IMR-90 (cell line): ENCODE results near the gene ZNF783. TPM values are rescaled to one million over a fixed set of nuclear protein-coding genes. Genes with fewer than 3 reads are reported as not detected.
A peak's percentile ranks its signal among the peaks of the same experiment; 100 is the strongest.
"Not testable (repeated sequence)": the region's sequence is repeated elsewhere in the genome, so short reads cannot be mapped to it uniquely, and the experiment has no call there.

ENCODE experiments used
- ATAC-seq: fragments of 200-7000 bp; cut with Tn5 transposase; 2 replicates; pipeline ENCODE4 v1.9.1; 2020; ENCODE audit warnings: low read depth, mild to moderate bottlenecking, moderate library complexity
- BruUV-seq: library from RNA; stranded (reverse); fragments of 400-500 nt; replicated peaks from 2 replicates; lab custom pipeline; 2021; lab: Mats Ljungman, UMichigan
- CTCF ChIA-PET: fragments of 300-600 bp; formaldehyde crosslinking; extraction: SDS; loops from one replicate; lab custom pipeline; 2021; ENCODE audit warnings: antibody characterized with exemption; lab: Yijun Ruan, JAX
- POLR2A ChIA-PET: fragments of 300-600 bp; sonication (Branson Sonifier 250); formaldehyde crosslinking; loops from one replicate; lab custom pipeline; 2022; ENCODE audit warnings: antibody characterized with exemption; ENCODE audit not compliant: unreplicated experiment; lab: Charles Lee
- DNase-seq: peaks from one replicate; pipeline ENCODE4 v3.0.0; 2013
- H2AFZ ChIP-seq: replicated peaks from 2 replicates; pipeline ENCODE3; 2013; ENCODE audit warnings: low read length, mild to moderate bottlenecking; ENCODE audit not compliant: poor library complexity
- H2AK5ac ChIP-seq: 2 replicates; pipeline ENCODE4 v1.6.1; 2013; ENCODE audit warnings: low read depth, low read length, inconsistent platforms
- H2AK9ac ChIP-seq: replicated peaks from 2 replicates; pipeline ENCODE3; 2013; ENCODE audit warnings: mild to moderate bottlenecking, low read depth, low read length, moderate library complexity; ENCODE audit not compliant: poor library complexity
- H2BK120ac ChIP-seq: 2 replicates; pipeline ENCODE4 v1.6.1; 2013; ENCODE audit warnings: low read depth, low read length, inconsistent platforms
- H2BK15ac ChIP-seq: 3 replicates; pipeline ENCODE4 v1.6.1; 2013; ENCODE audit warnings: low read depth, low read length, inconsistent platforms
- H2BK20ac ChIP-seq: 2 replicates; pipeline ENCODE4 v1.6.1; 2013; ENCODE audit warnings: low read depth, mild to moderate bottlenecking, inconsistent platforms, low read length, moderate library complexity
- H2BK5ac ChIP-seq: 2 replicates; pipeline ENCODE4 v1.6.1; 2013; ENCODE audit warnings: mild to moderate bottlenecking, low read depth, low read length, inconsistent platforms; ENCODE audit not compliant: poor library complexity, severe bottlenecking
- H3K14ac ChIP-seq: replicated peaks from 2 replicates; pipeline ENCODE4 v1.6.1; 2013; ENCODE audit warnings: low read depth, low read length, inconsistent platforms
- H3K18ac ChIP-seq: 2 replicates; pipeline ENCODE4 v1.6.1; 2013; ENCODE audit warnings: low read depth, low read length, control low read depth
- H3K23ac ChIP-seq: 2 replicates; pipeline ENCODE4 v1.6.1; 2013; ENCODE audit warnings: low read depth, low read length, inconsistent platforms
- H3K27ac ChIP-seq: 2 replicates; pipeline ENCODE4 v1.5.1; 2013; ENCODE audit warnings: mild to moderate bottlenecking, control low read depth, low read length; ENCODE audit not compliant: insufficient read depth
- H3K27me3 ChIP-seq: 2 replicates; pipeline ENCODE4 v1.6.1; 2013; ENCODE audit warnings: low read length; ENCODE audit not compliant: control insufficient read depth, insufficient read depth
- H3K36me3 ChIP-seq: 2 replicates; pipeline ENCODE4 v1.6.1; 2013; ENCODE audit warnings: low read length, mixed read lengths; ENCODE audit not compliant: control insufficient read depth, insufficient read depth
- H3K4ac ChIP-seq: 2 replicates; pipeline ENCODE4 v1.6.1; 2013; ENCODE audit warnings: low read depth, low read length, inconsistent platforms
- H3K4me1 ChIP-seq: 2 replicates; pipeline ENCODE4 v1.6.1; 2013; ENCODE audit warnings: low read length, mixed read lengths; ENCODE audit not compliant: control insufficient read depth, insufficient read depth
- H3K4me2 ChIP-seq: 2 replicates; pipeline ENCODE4 v1.6.1; 2013; ENCODE audit warnings: low read depth, mild to moderate bottlenecking, control low read depth, low read length, moderate library complexity
- H3K4me3 ChIP-seq: 2 replicates; pipeline ENCODE4 v1.5.1; 2013; ENCODE audit warnings: low read depth, mild to moderate bottlenecking, control low read depth, low read length, moderate library complexity; ENCODE audit not compliant: insufficient read depth
- H3K56ac ChIP-seq: 2 replicates; pipeline ENCODE4 v1.6.1; 2013; ENCODE audit warnings: low read length, inconsistent platforms; ENCODE audit not compliant: insufficient read depth; ENCODE audit errors: extremely low read depth
- H3K79me1 ChIP-seq, 2 experiments: 2 replicates each; pipeline ENCODE4 v1.6.1; 2013; ENCODE audit warnings: low read length in 2 of 2, inconsistent platforms in 1 of 2, low read depth in 1 of 2
- H3K9ac ChIP-seq: 2 replicates; pipeline ENCODE4 v1.6.1; 2013; ENCODE audit warnings: low read depth, low read length, control low read depth
- H3K9me1 ChIP-seq: 2 replicates; pipeline ENCODE4 v1.6.1; 2013; ENCODE audit warnings: low read length, inconsistent platforms; ENCODE audit not compliant: insufficient read depth
- H3K9me3 ChIP-seq: 2 replicates; pipeline ENCODE4 v1.6.1; 2013; ENCODE audit warnings: low read length; ENCODE audit not compliant: control insufficient read depth, insufficient read depth
- H4K20me1 ChIP-seq: 2 replicates; pipeline ENCODE4 v1.6.1; 2013; ENCODE audit warnings: low read length, inconsistent platforms; ENCODE audit not compliant: insufficient read depth
- H4K5ac ChIP-seq: 2 replicates; pipeline ENCODE4 v1.6.1; 2013; ENCODE audit warnings: mild to moderate bottlenecking, low read depth, low read length, control low read depth
- H4K8ac ChIP-seq, 2 experiments: 2 replicates each; pipeline ENCODE4 v1.6.1; 2013; ENCODE audit warnings: low read depth in 2 of 2, low read length in 2 of 2, control low read depth in 1 of 2, inconsistent platforms in 1 of 2
- H4K91ac ChIP-seq: 2 replicates; pipeline ENCODE4 v1.6.1; 2013; ENCODE audit warnings: low read depth, low read length, inconsistent platforms; ENCODE audit not compliant: insufficient read depth
- WGBS, 2 experiments: methylation state at CpG; one replicate each; pipeline versions ENCODE4 v1.1.5 to v1.1.7; 2013; ENCODE audit warnings: missing lambda C conversion rate in 2 of 2; ENCODE audit not compliant: insufficient read length in 1 of 2; ENCODE audit errors: extremely low coverage in 2 of 2; 5-methylcytosine and 5-hydroxymethylcytosine counted together
- dilution Hi-C: fragments of 300-500 bp; cut with HindIII; formaldehyde crosslinking; loops from one replicate; pipeline ENCODE4 v1.14.3; 2018; ENCODE audit warnings: low sequenced_read_pairs; ENCODE audit not compliant: unreplicated experiment
- in situ Hi-C: fragments of 300-500 bp; cut with MboI; formaldehyde crosslinking; loops from 3 replicates; pipeline ENCODE4 v1.14.3; 2019; ENCODE audit warnings: low sequenced_read_pairs, inconsistent platforms, mixed read lengths
- intact Hi-C: fragments of 100-400 bp; cut with micrococcal nuclease; formaldehyde crosslinking; loops from 2 replicates; pipeline ENCODE4 v1.10.0; 2022
- polyA plus RNA-seq, 3 experiments: library from polyadenylated mRNA; depleted of rRNA; stranded (reverse); fragments of >200 nt; gene quantifications; 2 replicates each; pipeline ENCODE4 v1.2.3, GENCODE V29; 2012; ENCODE audit warnings: low replicate concordance in 1 of 3
- total RNA-seq: library from RNA; depleted of rRNA; stranded (reverse); fragments of >200 nt; gene quantifications from 2 replicates; pipeline ENCODE4 v1.2.3, GENCODE V29; 2012

Gene ZNF783
- total and polyA plus RNA-seq, 2 of the 4 experiments (the other 2 are of a cell fraction), result 2.3 to 7.2 TPM

DNA sequence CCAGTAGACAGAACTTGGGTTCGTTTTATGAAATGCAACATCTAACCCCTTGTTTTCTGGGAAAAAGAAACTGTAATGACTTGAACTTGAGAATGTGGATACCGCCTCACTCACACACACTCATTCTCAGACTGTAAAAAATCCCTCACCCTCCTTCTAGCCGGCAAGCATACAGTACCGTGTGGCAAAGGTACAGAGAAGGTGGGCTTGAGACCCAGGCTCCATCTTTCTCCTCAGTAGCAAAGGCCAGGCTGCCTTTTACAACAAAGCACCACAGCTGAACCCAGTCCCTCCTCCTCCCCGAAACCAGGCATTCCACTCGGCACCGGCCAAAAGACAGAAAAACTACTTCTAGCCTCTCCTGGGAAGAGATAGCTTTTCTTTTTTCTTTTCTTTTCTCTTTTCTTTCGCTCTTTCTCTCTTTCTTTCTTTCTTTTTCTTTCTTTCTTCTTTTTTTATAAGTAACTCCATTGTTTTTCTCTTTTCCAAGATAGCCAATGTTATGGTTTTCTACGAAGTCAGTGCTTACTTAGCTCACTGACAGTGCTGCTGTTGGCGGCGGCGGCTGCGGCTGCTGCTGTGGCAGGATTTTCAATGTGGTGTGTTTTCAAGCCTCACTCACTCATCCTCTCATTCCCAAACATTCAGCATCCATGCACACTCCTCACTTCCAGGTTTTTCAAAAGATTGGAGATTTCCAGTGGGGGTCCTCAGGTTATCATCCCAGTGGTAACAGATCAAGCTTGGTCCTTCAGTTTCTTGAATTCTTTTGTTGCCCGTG lies 59.3 kb downstream of the ZNF783 start:
- H2AK9ac ChIP-seq, H2BK5ac ChIP-seq, H2BK20ac ChIP-seq, H3K27ac ChIP-seq, DNase-seq, H3K79me1 ChIP-seq, H3K56ac ChIP-seq, H4K91ac ChIP-seq, H3K23ac ChIP-seq, H3K4me1 ChIP-seq, H3K27me3 ChIP-seq, H4K20me1 ChIP-seq, H2BK15ac ChIP-seq, BruUV-seq, dilution Hi-C loops, H3K4ac ChIP-seq, H3K36me3 ChIP-seq, H2AK5ac ChIP-seq, in situ Hi-C loops, H2BK120ac ChIP-seq, H3K9me3 ChIP-seq, POLR2A ChIA-PET, H3K9me1 ChIP-seq: not testable (repeated sequence)
- peak; percentile 61 for ATAC-seq
- H4K8ac ChIP-seq, result peak overlapping the region; percentile 16 to 57; a peak in 1 of 4 replicates
- peak overlapping the region; percentile 34 for H4K5ac ChIP-seq
- H3K4me2 ChIP-seq, result peak overlapping the region; percentile 95
- H2AFZ ChIP-seq, result peak overlapping the region; percentile 71
- WGBS, 2 experiments, result no CpG with 5 or more reads among the region's 14 CpGs
- peak overlapping the region; percentile 34; the same call in 1 of the 2 replicates for H3K4me3 ChIP-seq
- CTCF ChIA-PET, result interaction anchor here (0.7 to 2.2 kb wide), 3 partner anchors 10 to 255 kb away, joined by 3 to 12 read pairs (median 4); no protein-coding TSS in a partner anchor
- peak overlapping the region; percentile 21; the same call in 1 of the 2 replicates for H3K9ac ChIP-seq
- H3K14ac ChIP-seq, result 0 out of 2 replicates have a peak overlapping the region, but pooled peaks have one; percentile 41
- intact Hi-C loops, result loop anchor here (10.0 kb wide), 1 partner anchor 53 kb away; no protein-coding TSS in a partner anchor
- H3K18ac ChIP-seq, result 0 out of 2 replicates have a peak overlapping the region, but pooled peaks have one; percentile 52
